Neuronal stem cell (in vitro differentiated cells): ENCODE measurements around the gene TMCO6.
"Not testable (repeated sequence)": the region's sequence is repeated elsewhere in the genome, so short reads cannot be mapped to it uniquely, and the experiment has no call there.

Experiments
- DNase-seq: peaks from one replicate; pipeline ENCODE4 v3.0.0-alpha.2; 2013; ENCODE audit warnings: low spot score
- H2AFZ ChIP-seq: one replicate; pipeline ENCODE4 v1.6.1; 2013; ENCODE audit warnings: mild to moderate bottlenecking, low read length, inconsistent platforms
- H2AK5ac ChIP-seq: 2 replicates; pipeline ENCODE4 v1.6.1; 2013; ENCODE audit warnings: low read depth, mild to moderate bottlenecking, inconsistent platforms, low read length, moderate library complexity, mixed read lengths
- H2BK120ac ChIP-seq: 2 replicates; pipeline ENCODE4 v1.6.1; 2013; ENCODE audit warnings: low read depth, mild to moderate bottlenecking, inconsistent platforms, low read length, moderate library complexity, mixed read lengths
- H2BK12ac ChIP-seq: one replicate; pipeline ENCODE4 v1.6.1; 2013; ENCODE audit warnings: low read length, inconsistent platforms
- H2BK15ac ChIP-seq: 2 replicates; pipeline ENCODE4 v1.6.1; 2013; ENCODE audit warnings: mild to moderate bottlenecking, low read length, inconsistent platforms, mixed read lengths
- H2BK5ac ChIP-seq: one replicate; pipeline ENCODE4 v1.6.1; 2013; ENCODE audit warnings: inconsistent platforms, mild to moderate bottlenecking, low read length, moderate library complexity
- H3K14ac ChIP-seq: one replicate; pipeline ENCODE4 v1.6.1; 2013; ENCODE audit warnings: low read length, inconsistent platforms
- H3K18ac ChIP-seq: 2 replicates; pipeline ENCODE4 v1.6.1; 2013; ENCODE audit warnings: low read length, inconsistent platforms
- H3K23ac ChIP-seq: 2 replicates; pipeline ENCODE4 v1.6.1; 2013; ENCODE audit warnings: low read depth, mild to moderate bottlenecking, mixed read lengths, low read length, inconsistent platforms; ENCODE audit not compliant: poor library complexity
- H3K27ac ChIP-seq: replicated peaks from 3 replicates; pipeline ENCODE4 v1.5.1; 2013; ENCODE audit warnings: low read length, inconsistent platforms
- H3K27me3 ChIP-seq, 3 experiments: 2 replicates each; pipeline ENCODE4 v1.6.1; 2013; ENCODE audit warnings: low read length in 3 of 3, mild to moderate bottlenecking in 2 of 3, inconsistent platforms in 1 of 3, low read depth in 1 of 3, mixed read lengths in 1 of 3, moderate library complexity in 1 of 3; ENCODE audit not compliant: control insufficient read depth in 3 of 3, insufficient read depth in 3 of 3
- H3K36me3 ChIP-seq, 2 donors: replicated peaks in 1 of 2; 2 replicates each; pipeline ENCODE4 v1.6.1; 2013; ENCODE audit warnings: low read length in 2 of 2; ENCODE audit not compliant: control insufficient read depth in 2 of 2, insufficient read depth in 2 of 2
- H3K4ac ChIP-seq: 2 replicates; pipeline ENCODE4 v1.6.1; 2013; ENCODE audit warnings: inconsistent platforms, mild to moderate bottlenecking, low read length, moderate library complexity
- H3K4me1 ChIP-seq, 2 donors: 1 replicate in 1 of 2; 2 replicates in 1 of 2; pipeline ENCODE4 v1.6.1; 2013; ENCODE audit warnings: low read length in 2 of 2, low read depth in 1 of 2; ENCODE audit not compliant: control insufficient read depth in 2 of 2, insufficient read depth in 1 of 2
- H3K4me2 ChIP-seq: one replicate; pipeline ENCODE4 v1.6.1; 2013; ENCODE audit warnings: mild to moderate bottlenecking, low read length, inconsistent platforms; ENCODE audit not compliant: insufficient read depth, poor library complexity, severe bottlenecking
- H3K4me3 ChIP-seq, 2 donors: 2 replicates each; pipeline ENCODE4 v1.5.1; 2013; ENCODE audit warnings: low read length in 2 of 2, mild to moderate bottlenecking in 2 of 2, inconsistent platforms in 1 of 2, moderate library complexity in 1 of 2
- H3K79me1 ChIP-seq: one replicate; pipeline ENCODE4 v1.6.1; 2013; ENCODE audit warnings: low read depth, mild to moderate bottlenecking, inconsistent platforms, low read length, moderate library complexity
- H3K9ac ChIP-seq: one replicate; pipeline ENCODE4 v1.6.1; 2013; ENCODE audit warnings: mild to moderate bottlenecking, low read depth, low read length, inconsistent platforms; ENCODE audit not compliant: poor library complexity
- H3K9me3 ChIP-seq, 2 donors: replicated peaks in 1 of 2; 2 replicates each; pipeline versions ENCODE3 to v1.6.1; 2013; ENCODE audit warnings: low read length in 2 of 2, mild to moderate bottlenecking in 2 of 2, inconsistent platforms in 1 of 2, low read depth in 1 of 2, mixed read lengths in 1 of 2, moderate library complexity in 1 of 2; ENCODE audit not compliant: control insufficient read depth in 2 of 2, insufficient read depth in 1 of 2
- H4K8ac ChIP-seq: one replicate; pipeline ENCODE4 v1.6.1; 2013; ENCODE audit warnings: low read depth, mild to moderate bottlenecking, inconsistent platforms, low read length, moderate library complexity
- H4K91ac ChIP-seq: one replicate; pipeline ENCODE4 v1.6.1; 2013; ENCODE audit warnings: low read length, low read depth, mild to moderate bottlenecking, inconsistent platforms; ENCODE audit not compliant: poor library complexity
- WGBS, 2 donors: extraction: QIAGEN DNeasy Blood & Tissue Kit; methylation state at CpG; one replicate each; pipeline ENCODE4 v1.1.7; 2013; ENCODE audit warnings: missing lambda C conversion rate in 2 of 2, mixed read lengths in 1 of 2; ENCODE audit not compliant: insufficient read length in 2 of 2, insufficient replicate concordance in 1 of 2; ENCODE audit errors: extremely low coverage in 2 of 2; 5-methylcytosine and 5-hydroxymethylcytosine counted together

Gene TMCO6

GRCh38 chr5:140611020-140611521, 28.2 kb upstream of the TMCO6 start:
- Histone ChIP-seq H2BK120ac (no peak overlapping the region), H2BK15ac (no peak overlapping the region), H3K79me1 (no peaks in the 10 kb centered on the region), H2BK5ac (no peak overlapping the region), H2BK12ac (no peak overlapping the region), H3K14ac (no peak overlapping the region), H4K8ac (no peak overlapping the region), H3K4me3 (no peak overlapping the region), H3K27me3 (no peaks in the 10 kb centered on the region), H3K23ac (no peak overlapping the region), H3K4ac (no peak overlapping the region), H3K4me2 (no peak overlapping the region), H2AK5ac (no peak overlapping the region), H2AFZ (peak overlapping the region; percentile 74), H3K36me3 (no peaks in the 10 kb centered on the region), H3K18ac (no peak overlapping the region), H3K9me3 (peaks cover 3 to 10% of the 10 kb centered on the region in 2 donors), H3K27ac (no peak overlapping the region), H3K9ac (no peak overlapping the region), H4K91ac (no peak overlapping the region), H3K4me1 (peaks cover 0 to 3% of the 10 kb centered on the region in 2 donors)
- WGBS, 2 donors = no CpG with 5 or more reads among the region's 2 CpGs
- no peak for DNase-seq

- no peaks in the 10 kb centered on the region for H3K79me1 ChIP-seq
- H3K4me1 ChIP-seq = no peaks in the 10 kb centered on the region
- no peak overlapping the region for H3K4me3 ChIP-seq
- H4K91ac ChIP-seq = no peak overlapping the region
- no peak overlapping the region for H2AFZ ChIP-seq
- H3K14ac ChIP-seq = no peak overlapping the region
- no peak overlapping the region for H3K9ac ChIP-seq
- peaks cover 0 to 5% of the 10 kb centered on the region in 2 donors for H3K9me3 ChIP-seq
- no peak overlapping the region for H3K18ac ChIP-seq
- H3K27ac ChIP-seq = no peak overlapping the region
- H3K27me3 ChIP-seq = peaks cover 0 to 3% (median 0%) of the 10 kb centered on the region in 3 experiments
- no peak overlapping the region for H2AK5ac ChIP-seq
- H2BK15ac ChIP-seq = no peak overlapping the region
- no peak for DNase-seq
- H3K4me2 ChIP-seq = no peak overlapping the region
- no peak overlapping the region for H2BK5ac ChIP-seq
- no peaks in the 10 kb centered on the region for H3K36me3 ChIP-seq
- H3K23ac ChIP-seq = no peak overlapping the region
- no peak overlapping the region for H3K4ac ChIP-seq
- no peak overlapping the region for H2BK12ac ChIP-seq
- no peak overlapping the region for H2BK120ac ChIP-seq
- WGBS, 2 donors = no CpG with 5 or more reads among the region's 3 CpGs
- H4K8ac ChIP-seq = no peak overlapping the region
Observed at GRCh38 chr5:140622301-140622700, 16.9 kb upstream of the TMCO6 start.

- H3K4me3 ChIP-seq, H3K4me1 ChIP-seq, H3K4me2 ChIP-seq, H3K9me3 ChIP-seq, H3K4ac ChIP-seq, H2BK15ac ChIP-seq, H2BK12ac ChIP-seq, H3K27ac ChIP-seq, H3K27me3 ChIP-seq, H4K8ac ChIP-seq, H3K36me3 ChIP-seq, H4K91ac ChIP-seq, DNase-seq, H2BK5ac ChIP-seq, H2BK120ac ChIP-seq, H3K23ac ChIP-seq, H3K79me1 ChIP-seq, H3K14ac ChIP-seq, H3K18ac ChIP-seq, H2AK5ac ChIP-seq, H3K9ac ChIP-seq, H2AFZ ChIP-seq: not testable (repeated sequence)
Observed at GRCh38 chr5:140623061-140623460, 16.2 kb upstream of the TMCO6 start.

GRCh38 chr5:140624886-140625285, 14.4 kb upstream of the TMCO6 start:
- not testable (repeated sequence) for H4K8ac ChIP-seq, H3K27ac ChIP-seq, H3K23ac ChIP-seq, H3K14ac ChIP-seq, H2AK5ac ChIP-seq, H2AFZ ChIP-seq, H3K4me2 ChIP-seq, H3K4ac ChIP-seq, H2BK12ac ChIP-seq, H3K27me3 ChIP-seq, H3K79me1 ChIP-seq, H3K36me3 ChIP-seq, H3K9ac ChIP-seq, H3K18ac ChIP-seq, DNase-seq, H3K4me3 ChIP-seq, H2BK5ac ChIP-seq, H3K4me1 ChIP-seq, H4K91ac ChIP-seq, H2BK15ac ChIP-seq, H2BK120ac ChIP-seq
- peaks cover 5 to 15% of the 10 kb centered on the region in 2 donors for H3K9me3 ChIP-seq
- no CpG with 5 or more reads among the region's 10 CpGs for WGBS, 2 donors
